Measurements from ENCODE around the gene ACTR5. TPM values are rescaled to one million over a fixed set of nuclear protein-coding genes. Genes with fewer than 3 reads are reported as not detected.
A peak's percentile ranks its signal among the peaks of the same experiment; 100 is the strongest.

The ACTR5 gene
- total and polyA plus RNA-seq, 2 of the 13 experiments (the other 11 are each of a cell fraction or from before 2014, with no cell fraction given): 19.5 to 20.5 TPM

GRCh38 chr20:38751360-38751976 lies 3.2 kb downstream of the ACTR5 start (continued):
- TF ChIP-seq NKX3-1 (CRISPR knock-in tag; IDR thresholded peaks at IDR 0.05) (0 out of 2 replicates have a peak, but pooled peaks have one; percentile 26), ISL2 (CRISPR knock-in tag; IDR thresholded peaks at IDR 0.05) (no peak), NFAT5 (CRISPR knock-in tag; IDR thresholded peaks at IDR 0.05) (no peak), ZBTB26 (CRISPR knock-in tag; IDR thresholded peaks at IDR 0.05; ENCODE audit: borderline replicate concordance) (no peak), ZNF704 (CRISPR knock-in tag; IDR thresholded peaks at IDR 0.05; ENCODE audit: borderline replicate concordance) (no peak), KDM3A (CRISPR knock-in tag; IDR thresholded peaks at IDR 0.05; ENCODE audit: low read depth) (0 out of 2 replicates have a peak, but pooled peaks have one; percentile 49), STAT5B (CRISPR knock-in tag; IDR thresholded peaks at IDR 0.05) (no peak), PAX8 (CRISPR knock-in tag; IDR thresholded peaks at IDR 0.05; ENCODE audit: borderline replicate concordance) (no peak), TEAD2 (CRISPR knock-in tag; IDR thresholded peaks at IDR 0.05) (no peak), ZBTB10 (CRISPR knock-in tag; IDR thresholded peaks at IDR 0.05; ENCODE audit: borderline replicate concordance) (no peak), ZNF451 (CRISPR knock-in tag; IDR thresholded peaks at IDR 0.05) (no peak), TARDBP (CRISPR knock-in tag; IDR thresholded peaks at IDR 0.05) (no peak), PBX2 (CRISPR knock-in tag; IDR thresholded peaks at IDR 0.05) (no peak), YEATS4 (CRISPR knock-in tag; IDR thresholded peaks at IDR 0.05; ENCODE audit: borderline replicate concordance) (0 out of 2 replicates have a peak, but pooled peaks have one; percentile 34), ZNF816 (CRISPR knock-in tag; IDR thresholded peaks at IDR 0.05; ENCODE audit: borderline replicate concordance) (no peak), KDM5B (CRISPR knock-in tag; IDR thresholded peaks at IDR 0.05; ENCODE audit: borderline replicate concordance) (no peak), ZNF234 (CRISPR knock-in tag; conservative IDR thresholded peaks at IDR 0.05) (no peak), ZNF614 (CRISPR knock-in tag; IDR thresholded peaks at IDR 0.05; ENCODE audit: borderline replicate concordance) (no peak)
